Keratinocyte (primary cell): Measurements from ENCODE around the gene ZNF428. TPM values are rescaled to one million over a fixed set of nuclear protein-coding genes. Genes with fewer than 3 reads are reported as not detected.
A peak's percentile ranks its signal among the peaks of the same experiment; 100 is the strongest.

Experiments used
- DNase-seq: peaks from one replicate; pipeline ENCODE4 v3.0.0-alpha.2; 2011; ENCODE audit warnings: low read depth, missing footprints, low spot score
- FAIRE-seq: peaks from 2 replicates; lab custom pipeline; 2011; peaks lifted over from hg19 to GRCh38; lab: Jason Lieb, UNC
- H2AFZ ChIP-seq: 2 replicates; pipeline ENCODE4 v1.6.0; 2012; ENCODE audit warnings: low read length, control low read depth, inconsistent platforms; ENCODE audit not compliant: control insufficient read depth
- H3K27ac ChIP-seq: 2 replicates; pipeline ENCODE4 v1.5.1; 2011; ENCODE audit warnings: low read length; ENCODE audit not compliant: control insufficient read depth, insufficient read depth
- H3K27me3 ChIP-seq: 3 replicates; pipeline ENCODE4 v1.6.0; 2011; ENCODE audit warnings: low read length; ENCODE audit not compliant: control insufficient read depth, insufficient read depth; ENCODE audit errors: extremely low read depth
- H3K36me3 ChIP-seq, 2 experiments: 2 replicates in 1 of 2; 3 replicates in 1 of 2; pipeline ENCODE4 v1.5.1; 2011; ENCODE audit warnings: low read length in 2 of 2, mild to moderate bottlenecking in 1 of 2; ENCODE audit not compliant: control insufficient read depth in 2 of 2, insufficient read depth in 2 of 2; ENCODE audit errors: extremely low read depth in 1 of 2
- H3K4me1 ChIP-seq: 3 replicates; pipeline ENCODE4 v1.5.1; 2011; ENCODE audit warnings: low read length; ENCODE audit not compliant: control insufficient read depth, insufficient read depth; ENCODE audit errors: extremely low read depth
- H3K4me2 ChIP-seq: 3 replicates; pipeline ENCODE4 v1.6.0; 2011; ENCODE audit warnings: low read depth, low read length; ENCODE audit not compliant: control insufficient read depth, insufficient read depth; ENCODE audit errors: extremely low read depth
- H3K4me3 ChIP-seq, 3 experiments: fragments of 200-600 bp in 1 of 3; sonication (generic) in 1 of 3; 2 replicates in 2 of 3; 3 replicates in 1 of 3; pipeline ENCODE4 v1.5.1; 2011 to 2016; ENCODE audit warnings: low read length in 3 of 3, mild to moderate bottlenecking in 3 of 3, control low read depth in 2 of 3, inconsistent platforms in 1 of 3, low read depth in 1 of 3, mixed read lengths in 1 of 3, mixed run types in 1 of 3, moderate library complexity in 1 of 3; ENCODE audit not compliant: control insufficient read depth in 2 of 3, insufficient read depth in 2 of 3; ENCODE audit errors: extremely low read depth in 1 of 3
- H3K79me2 ChIP-seq: 2 replicates; pipeline ENCODE4 v1.6.0; 2012; ENCODE audit warnings: low read length; ENCODE audit not compliant: control insufficient read depth, insufficient read depth
- H3K9ac ChIP-seq: 3 replicates; pipeline ENCODE4 v1.6.0; 2011; ENCODE audit warnings: low read length; ENCODE audit not compliant: control insufficient read depth, insufficient read depth; ENCODE audit errors: extremely low read depth
- H3K9me1 ChIP-seq: 3 replicates; pipeline ENCODE4 v1.6.0; 2011; ENCODE audit warnings: low read length; ENCODE audit not compliant: control insufficient read depth, insufficient read depth; ENCODE audit errors: extremely low read depth
- H3K9me3 ChIP-seq: 2 replicates; pipeline ENCODE4 v1.5.1; 2012; ENCODE audit warnings: low read depth, low read length; ENCODE audit not compliant: control insufficient read depth
- H4K20me1 ChIP-seq: 3 replicates; pipeline ENCODE4 v1.6.0; 2011; ENCODE audit warnings: low read length; ENCODE audit not compliant: control insufficient read depth, insufficient read depth; ENCODE audit errors: extremely low read depth
- EZH2 ChIP-seq: IDR thresholded peaks from one replicate; pipeline ENCODE4 v1.6.1; 2012; ENCODE audit warnings: inconsistent platforms, mild to moderate bottlenecking, low read length, moderate library complexity
- dilution Hi-C: fragments of 300-500 bp; cut with MboI; formaldehyde crosslinking; loops from one replicate; pipeline ENCODE4 v1.7.0; 2020; ENCODE audit warnings: low sequenced_read_pairs; ENCODE audit not compliant: extremely low pct_ligation_motif_present
- polyA plus RNA-seq, 5 experiments: library from polyadenylated mRNA; depleted of rRNA in 3 of 5; stranded (reverse) in 3 of 5; stranded (forward) in 1 of 5; unstranded in 1 of 5; fragments of >200 nt; gene quantifications; 1 replicate in 1 of 5; 2 replicates in 3 of 5; 3 replicates in 1 of 5; pipeline versions ENCODE4 v1.2.1 to v1.2.3, GENCODE V29; 2011 to 2012; ENCODE audit warnings: missing spikeins in 2 of 5, low read depth in 1 of 5, low replicate concordance in 1 of 5
- TF ChIP-seq, protein P1 (sequence below), 3 experiments: IDR thresholded peaks in 1 of 3; conservative IDR thresholded peaks in 1 of 3; optimal IDR thresholded peaks in 1 of 3; 2 replicates in 2 of 3; 3 replicates in 1 of 3; pipeline versions ENCODE3 to v1.5.1; 2011; ENCODE audit warnings: low read length in 3 of 3, mild to moderate bottlenecking in 3 of 3, moderate library complexity in 2 of 3, control low read depth in 1 of 3, inconsistent platforms in 1 of 3; ENCODE audit not compliant: insufficient read depth in 2 of 3; ENCODE audit errors: extremely low read depth in 1 of 3

Gene ZNF428
- polyA plus RNA-seq, 1 donor (not counting 4 experiments of a cell fraction or from before 2014, with no cell fraction given), result 13.9 TPM

DNA sequence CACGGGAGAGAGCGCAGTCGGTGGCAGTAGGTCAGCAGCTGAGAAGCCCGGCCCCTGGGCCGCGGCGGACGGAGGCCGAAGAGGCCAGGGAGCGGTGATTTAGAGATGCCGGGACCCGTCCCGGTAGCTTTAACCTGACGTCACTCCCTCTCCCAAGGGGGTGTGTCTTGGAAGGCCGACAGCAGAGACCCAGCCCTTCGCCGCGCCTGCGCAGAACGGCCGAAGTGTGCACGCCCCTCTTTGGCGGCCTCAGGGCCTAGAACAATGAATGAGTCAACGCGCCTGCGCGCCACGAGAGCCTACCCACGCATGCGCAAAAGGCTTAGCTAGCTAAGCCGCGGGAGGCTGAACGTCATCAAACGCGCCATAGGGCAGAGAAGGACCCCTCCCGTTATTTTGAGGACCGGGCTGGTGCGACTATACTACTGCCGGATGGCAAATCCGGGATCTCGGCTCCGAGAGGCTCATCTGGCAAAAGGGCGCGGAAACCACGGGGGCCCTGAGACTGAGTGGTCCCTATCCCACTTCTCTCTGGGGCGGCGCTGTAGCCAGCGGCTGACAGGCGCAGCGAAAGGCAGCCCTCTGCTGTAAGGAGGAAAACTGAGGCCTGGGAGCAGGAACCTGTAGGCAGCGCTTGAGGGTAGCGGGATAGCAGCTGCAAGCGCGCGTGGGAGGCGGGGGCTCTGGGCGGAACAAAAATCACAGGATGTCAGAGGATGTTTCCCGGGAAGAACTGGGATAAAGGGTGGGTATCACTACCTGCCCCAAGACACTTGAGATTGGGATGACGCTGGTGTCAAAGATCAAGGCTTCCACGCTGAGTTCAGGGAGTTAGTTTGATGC lies 23.2 kb downstream of the ZNF428 start, which contains the start of the genes IRGQ and ZNF576:
Gene IRGQ (minus strand): TSS at position 136 of the 843 bp plus-strand sequence. CDS start 796 bp downstream, outside the sequence.
Gene ZNF576 (plus strand): TSS at position 597 of the 843 bp plus-strand sequence. CDS start 514 bp downstream, outside the sequence.
- dilution Hi-C loops, result no loop called here
- DNase-seq (peak; percentile 99), FAIRE-seq (peak; percentile 94)
- Histone ChIP-seq H3K36me3 (peaks cover 23 to 48% of the 10 kb centered on the region in 2 experiments), H3K4me1 (peaks cover 24% of the 10 kb centered on the region), H3K9ac (peak within 1 kb of the TSS; percentile 99), H2AFZ (peak within 1 kb of the TSS; percentile 85), H3K9me1 (no peaks in the 10 kb centered on the region), H4K20me1 (peaks cover 5% of the 10 kb centered on the region), H3K4me2 (peak within 1 kb of the TSS; percentile 93), H3K27me3 (no peaks in the 10 kb centered on the region), H3K27ac (peak within 1 kb of the TSS; percentile 99), H3K79me2 (peaks cover 63% of the 10 kb centered on the region), H3K9me3 (no peaks in the 10 kb centered on the region), H3K4me3 (peak within 1 kb of the TSS; percentile 70 to 96 (median 96))
- TF ChIP-seq EZH2, result no peak
- TF ChIP-seq, protein P1, sequence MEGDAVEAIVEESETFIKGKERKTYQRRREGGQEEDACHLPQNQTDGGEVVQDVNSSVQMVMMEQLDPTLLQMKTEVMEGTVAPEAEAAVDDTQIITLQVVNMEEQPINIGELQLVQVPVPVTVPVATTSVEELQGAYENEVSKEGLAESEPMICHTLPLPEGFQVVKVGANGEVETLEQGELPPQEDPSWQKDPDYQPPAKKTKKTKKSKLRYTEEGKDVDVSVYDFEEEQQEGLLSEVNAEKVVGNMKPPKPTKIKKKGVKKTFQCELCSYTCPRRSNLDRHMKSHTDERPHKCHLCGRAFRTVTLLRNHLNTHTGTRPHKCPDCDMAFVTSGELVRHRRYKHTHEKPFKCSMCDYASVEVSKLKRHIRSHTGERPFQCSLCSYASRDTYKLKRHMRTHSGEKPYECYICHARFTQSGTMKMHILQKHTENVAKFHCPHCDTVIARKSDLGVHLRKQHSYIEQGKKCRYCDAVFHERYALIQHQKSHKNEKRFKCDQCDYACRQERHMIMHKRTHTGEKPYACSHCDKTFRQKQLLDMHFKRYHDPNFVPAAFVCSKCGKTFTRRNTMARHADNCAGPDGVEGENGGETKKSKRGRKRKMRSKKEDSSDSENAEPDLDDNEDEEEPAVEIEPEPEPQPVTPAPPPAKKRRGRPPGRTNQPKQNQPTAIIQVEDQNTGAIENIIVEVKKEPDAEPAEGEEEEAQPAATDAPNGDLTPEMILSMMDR (optimal IDR thresholded peaks at IDR 0.05 in 1 of 3, IDR thresholded peaks at IDR 0.05 in 1 of 3, conservative IDR thresholded peaks at IDR 0.05 in 1 of 3; ENCODE audit: extremely low read depth in 1 of 3, insufficient read depth in 2 of 3, low read length in 3 of 3), result no peak

DNA sequence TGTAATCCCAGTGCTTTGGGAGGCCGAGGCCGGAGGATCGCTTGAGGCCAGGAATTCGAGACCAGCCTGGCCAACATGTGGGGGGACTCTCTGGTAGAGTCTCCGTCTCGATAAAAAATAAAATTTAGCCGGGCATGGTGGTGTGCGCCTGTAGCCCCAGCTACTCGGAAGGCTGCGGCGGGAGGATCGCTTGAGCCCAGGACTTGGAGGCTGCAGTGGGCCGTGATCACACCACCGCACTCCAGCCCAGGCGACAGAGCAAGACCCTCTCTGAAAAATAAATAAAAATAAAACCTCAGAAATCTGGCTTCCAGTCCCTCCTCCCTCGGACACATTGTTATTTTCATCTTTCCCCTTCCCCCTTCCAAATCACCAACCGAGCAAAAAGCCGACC lies 23.8 kb downstream of the ZNF428 start:
- TF ChIP-seq, protein P1 (optimal IDR thresholded peaks at IDR 0.05 in 1 of 3, IDR thresholded peaks at IDR 0.05 in 1 of 3, conservative IDR thresholded peaks at IDR 0.05 in 1 of 3; ENCODE audit: extremely low read depth in 1 of 3, insufficient read depth in 2 of 3, low read length in 3 of 3), result no peak
- TF ChIP-seq EZH2, result no peak
- Histone ChIP-seq H3K79me2 (peaks cover 66% of the 10 kb centered on the region), H3K36me3 (peaks cover 19 to 48% of the 10 kb centered on the region in 2 experiments), H3K9me3 (no peaks in the 10 kb centered on the region), H2AFZ (peak overlapping the region; percentile 49), H3K27me3 (no peaks in the 10 kb centered on the region), H3K4me3 (peak overlapping the region; percentile 70 to 96 (median 96)), H3K9me1 (no peaks in the 10 kb centered on the region), H3K27ac (peak overlapping the region; percentile 99), H3K4me1 (peaks cover 24% of the 10 kb centered on the region), H3K9ac (peak overlapping the region; percentile 99), H3K4me2 (peak overlapping the region; percentile 85), H4K20me1 (peaks cover 5% of the 10 kb centered on the region)
- dilution Hi-C loops, result no loop called here
- FAIRE-seq (no peak), DNase-seq (no peak)
